GM06990 (cell line): ENCODE results near the gene ITGB2.
A peak's percentile ranks its signal among the peaks of the same experiment; 100 is the strongest.
"Not testable (repeated sequence)": the region's sequence is repeated elsewhere in the genome, so short reads cannot be mapped to it uniquely, and the experiment has no call there.

Experiments used
- DNase-seq: peaks from one replicate; pipeline ENCODE4 v3.0.0-alpha.2; 2011; ENCODE audit not compliant: insufficient read length; ENCODE audit errors: extremely low read depth
- H3K27me3 ChIP-seq: replicated peaks from 2 replicates; pipeline ENCODE4 v1.6.0; 2011; ENCODE audit warnings: low read length; ENCODE audit not compliant: control insufficient read depth, insufficient read depth
- H3K36me3 ChIP-seq: 2 replicates; pipeline ENCODE4 v1.5.1; 2011; ENCODE audit warnings: low read length; ENCODE audit not compliant: control insufficient read depth, insufficient read depth
- H3K4me3 ChIP-seq: replicated peaks from 2 replicates; pipeline ENCODE4 v1.5.1; 2011; ENCODE audit warnings: low read depth, mild to moderate bottlenecking, control low read depth, low read length
- CTCF ChIP-seq: IDR thresholded peaks from 2 replicates; pipeline ENCODE4 v1.5.1; 2011; ENCODE audit warnings: low read length, control low read depth, mild to moderate bottlenecking, inconsistent platforms; ENCODE audit not compliant: insufficient read depth, poor library complexity, severe bottlenecking

ITGB2 gene

GRCh38 chr21:44880405-44881197 is 40.1 kb downstream of the ITGB2 start:
- DNase-seq, result no peak
- H3K36me3 ChIP-seq, result no peaks in the 10 kb centered on the region; the same call in 1 of the 2 replicates
- no peak for TF ChIP-seq CTCF
- H3K4me3 ChIP-seq, result no peak overlapping the region
- no peaks in the 10 kb centered on the region for H3K27me3 ChIP-seq

GRCh38 chr21:44879238-44879637 is 41.5 kb downstream of the ITGB2 start:
- not testable (repeated sequence) for H3K27me3 ChIP-seq

GRCh38 chr21:44878053-44878982 is 42.4 kb downstream of the ITGB2 start:
- H3K36me3 ChIP-seq, result no peaks in the 10 kb centered on the region
- TF ChIP-seq CTCF, result no peak
- H3K27me3 ChIP-seq, result no peaks in the 10 kb centered on the region
- DNase-seq, result no peak
- no peak overlapping the region for H3K4me3 ChIP-seq

More at GRCh38 chr21:44879238-44879637, 41.5 kb downstream of the ITGB2 start:
- not testable (repeated sequence) for H3K4me3 ChIP-seq, H3K36me3 ChIP-seq, DNase-seq

DNA sequence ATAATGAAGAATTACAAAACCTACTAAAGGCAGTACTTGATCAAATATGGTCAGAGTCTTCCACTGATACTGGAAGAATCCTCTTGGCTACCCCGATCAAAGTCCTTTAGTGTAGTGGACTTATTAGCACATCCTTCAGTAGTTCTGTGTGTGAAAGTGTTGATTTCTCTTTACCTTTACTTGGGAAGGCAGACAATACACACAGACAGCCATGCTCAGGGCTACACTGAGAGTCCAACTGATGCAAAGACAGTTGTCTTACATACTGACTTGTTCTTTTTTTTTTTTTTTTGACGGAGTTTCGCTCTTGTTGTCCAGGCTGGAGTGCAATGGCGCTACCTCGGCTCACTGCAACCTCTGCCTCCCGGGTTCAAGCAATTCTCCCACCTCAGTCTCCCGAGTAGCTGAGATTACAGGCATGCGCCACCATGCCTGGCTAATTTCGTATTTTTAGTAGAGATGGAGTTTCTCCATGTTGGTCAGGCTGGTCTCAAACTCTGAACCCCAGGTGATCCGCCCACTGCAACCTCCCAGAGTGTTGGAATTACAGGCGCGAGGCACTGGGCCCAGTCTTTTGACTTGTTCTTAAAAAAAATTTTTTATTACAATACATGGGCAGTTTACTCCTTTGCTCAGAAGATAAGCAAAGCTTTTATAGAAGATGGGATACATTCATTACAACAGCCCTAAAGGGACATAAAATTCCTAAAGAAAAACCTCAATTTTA is 43.7 kb downstream of the ITGB2 start:
- TF ChIP-seq CTCF, result no peak
- no peaks in the 10 kb centered on the region for H3K36me3 ChIP-seq

DNA sequence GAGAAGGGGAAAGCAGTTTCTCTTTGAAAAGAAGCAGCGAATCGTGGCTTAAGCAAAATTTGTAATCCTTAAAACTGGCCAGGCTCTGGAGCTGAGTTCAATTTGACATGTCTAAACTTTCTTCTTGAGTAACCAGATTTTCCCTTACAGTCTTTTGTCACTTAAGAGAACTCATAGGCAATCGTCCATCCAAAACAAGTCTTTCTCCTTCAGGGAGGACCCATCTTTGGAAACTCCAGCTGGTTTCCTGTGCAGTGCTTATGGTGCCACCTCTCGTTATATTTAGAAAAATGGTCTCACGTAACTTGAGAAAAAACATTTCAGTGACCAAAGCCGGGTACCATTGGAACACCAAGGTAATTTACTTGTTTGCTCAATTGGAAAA is 45.4 kb downstream of the ITGB2 start:
- H3K4me3 ChIP-seq, result peak overlapping the region; percentile 77
- H3K36me3 ChIP-seq, result no peaks in the 10 kb centered on the region; the same call in 1 of the 2 replicates
- no peak for TF ChIP-seq CTCF
- no peak for DNase-seq
- no peaks in the 10 kb centered on the region for H3K27me3 ChIP-seq

More for the DNA sequence above, 43.7 kb downstream of the ITGB2 start:
- DNase-seq, result no peak
- H3K27me3 ChIP-seq, result no peaks in the 10 kb centered on the region
- no peak overlapping the region for H3K4me3 ChIP-seq
